ENCODE measurements around the gene IQGAP1.

- no peak for TF ChIP-seq EZH2 (IDR thresholded peaks at IDR 0.05; ENCODE audit: low read length, missing control alignments)
- TF ChIP-seq CTCF (conservative IDR thresholded peaks at IDR 0.05 in 1 of 2, IDR thresholded peaks at IDR 0.05 in 1 of 2; ENCODE audit: low read depth in 1 of 2, low read length in 2 of 2) = no peak
These were observed 47.7 kb upstream of the IQGAP1 start for GRCh38 chr15:90340345-90340744.
